Fibroblast of lung (primary cell): ENCODE data around the gene WASL.

Experiments
- EZH2 ChIP-seq: IDR thresholded peaks from 2 replicates; pipeline ENCODE4 v1.5.1; 2012; ENCODE audit warnings: low read length, control low read depth, mild to moderate bottlenecking; ENCODE audit errors: missing control alignments
- TF ChIP-seq, protein P1 (sequence below), 2 donors: IDR thresholded peaks in 1 of 2; conservative IDR thresholded peaks in 1 of 2; 1 replicate in 1 of 2; 2 replicates in 1 of 2; pipeline ENCODE4 v1.5.1; 2011 to 2012; ENCODE audit warnings: low read length in 2 of 2, control low read depth in 1 of 2, inconsistent platforms in 1 of 2, low read depth in 1 of 2, mild to moderate bottlenecking in 1 of 2

DNA sequence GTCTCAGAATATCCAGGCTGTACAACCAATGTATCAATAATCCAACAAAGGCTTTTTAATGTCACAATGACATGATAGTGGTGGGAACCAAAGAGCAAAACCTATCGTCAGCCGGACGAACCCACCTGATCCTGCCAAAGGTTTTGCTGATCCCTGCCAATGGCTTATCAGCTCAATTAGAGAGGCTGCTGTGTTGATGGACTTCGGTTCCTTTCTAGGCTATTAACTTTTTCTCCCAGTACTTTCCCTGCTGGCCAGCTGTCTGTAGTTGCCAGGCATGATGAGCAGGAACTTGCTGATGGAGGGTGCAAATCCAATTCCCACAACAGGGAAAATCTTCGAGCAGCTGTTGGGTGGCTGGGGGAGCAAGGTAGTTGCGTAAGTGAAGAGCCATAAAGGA lies 90.8 kb downstream of the WASL start:
- TF ChIP-seq, protein P1, sequence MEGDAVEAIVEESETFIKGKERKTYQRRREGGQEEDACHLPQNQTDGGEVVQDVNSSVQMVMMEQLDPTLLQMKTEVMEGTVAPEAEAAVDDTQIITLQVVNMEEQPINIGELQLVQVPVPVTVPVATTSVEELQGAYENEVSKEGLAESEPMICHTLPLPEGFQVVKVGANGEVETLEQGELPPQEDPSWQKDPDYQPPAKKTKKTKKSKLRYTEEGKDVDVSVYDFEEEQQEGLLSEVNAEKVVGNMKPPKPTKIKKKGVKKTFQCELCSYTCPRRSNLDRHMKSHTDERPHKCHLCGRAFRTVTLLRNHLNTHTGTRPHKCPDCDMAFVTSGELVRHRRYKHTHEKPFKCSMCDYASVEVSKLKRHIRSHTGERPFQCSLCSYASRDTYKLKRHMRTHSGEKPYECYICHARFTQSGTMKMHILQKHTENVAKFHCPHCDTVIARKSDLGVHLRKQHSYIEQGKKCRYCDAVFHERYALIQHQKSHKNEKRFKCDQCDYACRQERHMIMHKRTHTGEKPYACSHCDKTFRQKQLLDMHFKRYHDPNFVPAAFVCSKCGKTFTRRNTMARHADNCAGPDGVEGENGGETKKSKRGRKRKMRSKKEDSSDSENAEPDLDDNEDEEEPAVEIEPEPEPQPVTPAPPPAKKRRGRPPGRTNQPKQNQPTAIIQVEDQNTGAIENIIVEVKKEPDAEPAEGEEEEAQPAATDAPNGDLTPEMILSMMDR (conservative IDR thresholded peaks at IDR 0.05 in 1 of 2, IDR thresholded peaks at IDR 0.05 in 1 of 2; ENCODE audit: low read depth in 1 of 2, low read length in 2 of 2), result no peak
- no peak for TF ChIP-seq EZH2
